Pancreas (tissue), 10 donors: Measurements from ENCODE around the gene RNF138. TPM values are rescaled to one million over a fixed set of nuclear protein-coding genes. Genes with fewer than 3 reads are reported as not detected.
"Not testable (repeated sequence)": the region's sequence is repeated elsewhere in the genome, so short reads cannot be mapped to it uniquely, and the experiment has no call there.

Experiments used
- ATAC-seq, 4 donors: fragments of 200-7000 bp; cut with Tn5 transposase; one replicate each; pipeline versions ENCODE4 v1.8.0 to v1.9.1; 2020; ENCODE audit warnings: mild to moderate bottlenecking in 4 of 4, moderate library complexity in 4 of 4
- DNase-seq, 6 donors: peaks; one replicate each; pipeline ENCODE4 v3.0.0-alpha.2; 2020
- FAIRE-seq: peaks from 2 replicates; lab custom pipeline; 2012; peaks lifted over from hg19 to GRCh38; lab: Jason Lieb, UNC
- H3K27ac ChIP-seq, 4 donors: fragments of 200-600 bp; sonication (generic); 1 replicate in 3 of 4; 2 replicates in 1 of 4; pipeline versions ENCODE4 v1.5.0 to v1.8.0; 2020
- H3K27me3 ChIP-seq, 4 donors: fragments of 200-600 bp; one replicate each; pipeline ENCODE4 v1.8.0; 2021
- H3K36me3 ChIP-seq, 3 donors: fragments of 200-600 bp; sonication (generic) in 1 of 3; one replicate each; pipeline versions ENCODE4 v1.5.0 to v1.8.0; 2020 to 2021
- H3K4me1 ChIP-seq, 3 donors: fragments of 200-600 bp; one replicate each; pipeline ENCODE4 v1.8.0; 2021
- H3K4me3 ChIP-seq, 4 donors: fragments of 200-600 bp; sonication (generic) in 2 of 4; one replicate each; pipeline versions ENCODE4 v1.5.0 to v1.8.0; 2020 to 2021
- H3K9me3 ChIP-seq, 4 donors: fragments of 200-600 bp; one replicate each; pipeline ENCODE4 v1.8.0; 2021
- WGBS, 2 donors: extraction: QIAGEN DNeasy Blood & Tissue Kit; methylation state at CpG; one replicate each; pipeline ENCODE4 v1.1.7; 2013; 5-methylcytosine and 5-hydroxymethylcytosine counted together
- intact Hi-C, 3 donors: fragments of 100-400 bp; cut with DNase I; formaldehyde crosslinking; loops; one replicate each; pipeline versions ENCODE4 v1.11.1 to v1.14.2; 2022
- polyA plus RNA-seq, 2 donors: library from polyadenylated mRNA; stranded (reverse); fragments of 200-250 nt; gene quantifications; one replicate each; pipeline ENCODE4 v1.2.3, GENCODE V29; 2013
- total RNA-seq, 6 donors: library from RNA; stranded (reverse); fragmentation: NEBNext Ultra II Directional in 4 of 6; extraction: Animal tissue kit (Norgen Biotek cat#: 25700) in 4 of 6; gene quantifications; one replicate each; pipeline versions ENCODE4 v1.2.1 to v1.2.4, GENCODE V29; 2021 to 2023
- TF ChIP-seq, protein P1 (sequence below), 4 donors: fragments of 200-600 bp; sonication (generic) in 3 of 4; IDR thresholded peaks; one replicate each; pipeline versions ENCODE4 v1.5.0 to v1.8.0; 2021; ENCODE audit warnings: antibody characterized with exemption in 4 of 4
- donor health status: healthy with polysubstance abuse.
- donor health status: DM: no; HTN: no; CAD: no; lungs with moderate emphysema.
- donor health status: DM: no; HTN: no; CAD: no.
- donor health status: control.
- donor health status: control.
- donor health status: Bipolar disorder and iron deficiency.
- donor health status: DM: yes; HTN: yes; CAD: no.
- donor health status: DM: no; HTN: no; CAD: no.
- donor health status: DM: no; HTN: no; CAD: no.
- donor health status: DM: yes; HTN: yes; CAD: no.

Gene RNF138
- total and polyA plus RNA-seq, 8 donors, result 4.4 to 20.0 (median 12.4) TPM

DNA sequence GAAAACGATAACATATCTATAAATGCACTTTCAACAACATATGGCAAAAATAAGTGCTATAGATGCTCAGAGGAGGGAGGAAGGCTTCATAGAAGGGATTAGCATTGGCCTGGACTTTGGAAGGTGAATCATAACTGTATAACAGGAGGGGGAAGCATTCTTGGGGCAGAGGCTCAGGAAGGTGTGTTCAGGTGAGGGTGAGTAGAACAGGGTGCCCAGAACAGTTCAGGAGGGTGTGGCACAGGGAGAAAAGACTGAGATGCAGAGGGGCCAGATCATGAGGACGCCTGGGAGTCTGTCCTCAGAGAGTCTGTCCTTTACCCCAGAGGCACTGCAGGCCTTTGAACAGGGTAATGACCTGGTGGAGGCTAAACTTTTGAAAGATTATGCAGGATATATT lies 68.9 kb downstream of the RNF138 start:
- Histone ChIP-seq H3K36me3 (no peaks in the 10 kb centered on the region), H3K4me3 (no peak overlapping the region), H3K4me1 (peaks cover 0 to 4% (median 0%) of the 10 kb centered on the region in 3 donors), H3K27ac (no peak overlapping the region), H3K9me3 (no peaks in the 10 kb centered on the region), H3K27me3 (no peaks in the 10 kb centered on the region)
- FAIRE-seq, result no peak
- DNase-seq, result no peak
- intact Hi-C loops, result loop anchor here in 2 of 3 donors (5.0 kb wide), 1 partner anchor 392 kb away; no protein-coding TSS in a partner anchor
- peak in 1 of 4 donors; percentile 20 for ATAC-seq
- 66 to 76% methylated on average over 2 of the region's 2 CpGs for WGBS, 2 donors
- TF ChIP-seq, protein P1, sequence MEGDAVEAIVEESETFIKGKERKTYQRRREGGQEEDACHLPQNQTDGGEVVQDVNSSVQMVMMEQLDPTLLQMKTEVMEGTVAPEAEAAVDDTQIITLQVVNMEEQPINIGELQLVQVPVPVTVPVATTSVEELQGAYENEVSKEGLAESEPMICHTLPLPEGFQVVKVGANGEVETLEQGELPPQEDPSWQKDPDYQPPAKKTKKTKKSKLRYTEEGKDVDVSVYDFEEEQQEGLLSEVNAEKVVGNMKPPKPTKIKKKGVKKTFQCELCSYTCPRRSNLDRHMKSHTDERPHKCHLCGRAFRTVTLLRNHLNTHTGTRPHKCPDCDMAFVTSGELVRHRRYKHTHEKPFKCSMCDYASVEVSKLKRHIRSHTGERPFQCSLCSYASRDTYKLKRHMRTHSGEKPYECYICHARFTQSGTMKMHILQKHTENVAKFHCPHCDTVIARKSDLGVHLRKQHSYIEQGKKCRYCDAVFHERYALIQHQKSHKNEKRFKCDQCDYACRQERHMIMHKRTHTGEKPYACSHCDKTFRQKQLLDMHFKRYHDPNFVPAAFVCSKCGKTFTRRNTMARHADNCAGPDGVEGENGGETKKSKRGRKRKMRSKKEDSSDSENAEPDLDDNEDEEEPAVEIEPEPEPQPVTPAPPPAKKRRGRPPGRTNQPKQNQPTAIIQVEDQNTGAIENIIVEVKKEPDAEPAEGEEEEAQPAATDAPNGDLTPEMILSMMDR (IDR thresholded peaks at IDR 0.05), result no peak

GRCh38 chr18:32167980-32168730 lies 76.5 kb downstream of the RNF138 start:
- DNase-seq (no peak), FAIRE-seq (no peak), ATAC-seq (peak in 2 of 4 donors; percentile 14 to 43)
- no peaks in the 10 kb centered on the region for H3K9me3 ChIP-seq
- no peaks in the 10 kb centered on the region for H3K36me3 ChIP-seq
- TF ChIP-seq, protein P1 (IDR thresholded peaks at IDR 0.05), result no peak
- no peaks in the 10 kb centered on the region for H3K27me3 ChIP-seq
- WGBS, 2 donors, result 70 to 72% methylated on average over 3 of the region's 3 CpGs
- no peak overlapping the region for H3K4me3 ChIP-seq
- intact Hi-C loops, result no loop called here
- no peak overlapping the region for H3K27ac ChIP-seq
- no peaks in the 10 kb centered on the region for H3K4me1 ChIP-seq

DNA sequence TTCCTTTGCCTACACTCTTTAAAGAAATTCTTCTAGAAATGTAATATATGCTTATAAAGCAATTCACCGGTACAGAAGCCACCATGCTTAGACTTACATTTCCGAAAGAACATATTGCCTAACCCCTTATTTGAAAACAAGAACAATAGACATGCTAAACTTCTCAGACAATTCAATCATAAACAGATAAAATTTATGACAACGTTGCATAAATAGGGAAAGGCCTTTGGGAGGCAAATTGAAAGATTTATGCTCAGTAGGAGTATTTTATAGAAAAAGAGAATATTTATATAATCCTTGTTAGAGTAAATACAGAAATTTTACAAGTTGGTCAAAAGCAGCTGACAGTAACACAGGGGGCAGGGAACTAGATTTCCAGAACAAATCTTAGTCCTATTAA lies 82.0 kb downstream of the RNF138 start:
- Histone ChIP-seq H3K27me3 (no peaks in the 10 kb centered on the region), H3K4me1 (no peaks in the 10 kb centered on the region), H3K27ac (no peak overlapping the region), H3K4me3 (no peak overlapping the region), H3K9me3 (no peaks in the 10 kb centered on the region), H3K36me3 (no peaks in the 10 kb centered on the region)
- TF ChIP-seq, protein P1 (IDR thresholded peaks at IDR 0.05), result no peak
- ATAC-seq, result no peak
- 78 to 84% methylated on average over 3 of the region's 3 CpGs for WGBS, 2 donors
- DNase-seq, result no peak
- no peak for FAIRE-seq
- intact Hi-C loops, result no loop called here

- 81 to 82% methylated on average over 7 of the region's 7 CpGs for WGBS, 2 donors
- H3K27ac ChIP-seq, result no peak overlapping the region
- FAIRE-seq (no peak), DNase-seq (no peak), ATAC-seq (no peak)
- intact Hi-C loops, result no loop called here
- H3K36me3 ChIP-seq, result no peaks in the 10 kb centered on the region
- no peaks in the 10 kb centered on the region for H3K9me3 ChIP-seq
- no peak overlapping the region for H3K4me3 ChIP-seq
- H3K4me1 ChIP-seq, result no peaks in the 10 kb centered on the region
- no peaks in the 10 kb centered on the region for H3K27me3 ChIP-seq
- TF ChIP-seq, protein P1 (IDR thresholded peaks at IDR 0.05), result no peak
These were observed 83.0 kb downstream of the RNF138 start for GRCh38 chr18:32174719-32175118.

DNA sequence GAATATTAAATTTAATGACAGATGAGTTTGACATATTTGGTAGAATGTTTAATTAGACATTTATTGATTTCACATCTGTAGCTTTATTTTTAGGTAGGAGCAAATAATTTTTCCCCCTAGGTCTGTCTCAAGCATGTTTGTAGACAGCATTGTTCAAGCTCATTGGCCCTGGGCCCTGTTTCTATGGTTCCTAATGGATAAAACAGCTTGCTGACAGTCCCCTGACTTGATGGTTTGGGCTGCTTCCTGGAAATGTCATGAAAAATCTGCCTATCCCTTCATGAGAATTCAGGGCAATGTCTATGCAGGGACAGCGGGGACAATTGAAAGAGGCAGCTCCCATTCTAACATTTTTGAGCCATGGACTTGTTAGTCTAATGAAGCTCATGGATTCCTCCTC lies 83.6 kb downstream of the RNF138 start:
- H3K27me3 ChIP-seq, result no peaks in the 10 kb centered on the region
- H3K27ac ChIP-seq, result no peak overlapping the region
- H3K36me3 ChIP-seq, result no peaks in the 10 kb centered on the region
- TF ChIP-seq, protein P1 (IDR thresholded peaks at IDR 0.05), result no peak
- intact Hi-C loops, result no loop called here
- DNase-seq (peak in 1 of 6 donors; percentile 9), FAIRE-seq (no peak), ATAC-seq (peak in 2 of 4 donors; percentile 63 to 82)
- no peaks in the 10 kb centered on the region for H3K9me3 ChIP-seq
- no peak overlapping the region for H3K4me3 ChIP-seq
- WGBS, 2 donors, result 91 to 97% methylated on average over 1 of the region's 1 CpG
- H3K4me1 ChIP-seq, result no peaks in the 10 kb centered on the region

GRCh38 chr18:32176745-32177144 lies 85.1 kb downstream of the RNF138 start:
- H3K9me3 ChIP-seq, H3K4me1 ChIP-seq, H3K36me3 ChIP-seq, H3K27me3 ChIP-seq, H3K27ac ChIP-seq, H3K4me3 ChIP-seq, DNase-seq, ATAC-seq, FAIRE-seq, intact Hi-C loops: not testable (repeated sequence)
- WGBS, 2 donors, result 93 to 100% methylated on average over 1 of the region's 1 CpG
